ENCODE results near the gene FHL2. TPM values are rescaled to one million over a fixed set of nuclear protein-coding genes. Genes with fewer than 3 reads are reported as not detected.

The FHL2 gene
- total RNA-seq, 6 experiments from 2014 or later, result 4.2 to 36.6 (median 12.0) TPM

GRCh38 chr2:105378921-105379383, 19.9 kb downstream of the FHL2 start:
- WGBS (ENCODE audit: insufficient coverage, low coverage, low lambda C conversion rate, missing lambda C conversion rate), result 93% methylated on average over 2 of the region's 4 CpGs
- Histone ChIP-seq H3K27me3 (no peaks in the 10 kb centered on the region), H3K9me3 (no peaks in the 10 kb centered on the region), H3K4me3 (no peak overlapping the region), H3K27ac (no peak overlapping the region), H3K36me3 (peaks cover 0 to 9% (median 0%) of the 10 kb centered on the region in 4 donors), H3K4me1 (no peaks in the 10 kb centered on the region)
- intact Hi-C loops (cut with DNase I), result no loop called here
- TF ChIP-seq, protein P1, sequence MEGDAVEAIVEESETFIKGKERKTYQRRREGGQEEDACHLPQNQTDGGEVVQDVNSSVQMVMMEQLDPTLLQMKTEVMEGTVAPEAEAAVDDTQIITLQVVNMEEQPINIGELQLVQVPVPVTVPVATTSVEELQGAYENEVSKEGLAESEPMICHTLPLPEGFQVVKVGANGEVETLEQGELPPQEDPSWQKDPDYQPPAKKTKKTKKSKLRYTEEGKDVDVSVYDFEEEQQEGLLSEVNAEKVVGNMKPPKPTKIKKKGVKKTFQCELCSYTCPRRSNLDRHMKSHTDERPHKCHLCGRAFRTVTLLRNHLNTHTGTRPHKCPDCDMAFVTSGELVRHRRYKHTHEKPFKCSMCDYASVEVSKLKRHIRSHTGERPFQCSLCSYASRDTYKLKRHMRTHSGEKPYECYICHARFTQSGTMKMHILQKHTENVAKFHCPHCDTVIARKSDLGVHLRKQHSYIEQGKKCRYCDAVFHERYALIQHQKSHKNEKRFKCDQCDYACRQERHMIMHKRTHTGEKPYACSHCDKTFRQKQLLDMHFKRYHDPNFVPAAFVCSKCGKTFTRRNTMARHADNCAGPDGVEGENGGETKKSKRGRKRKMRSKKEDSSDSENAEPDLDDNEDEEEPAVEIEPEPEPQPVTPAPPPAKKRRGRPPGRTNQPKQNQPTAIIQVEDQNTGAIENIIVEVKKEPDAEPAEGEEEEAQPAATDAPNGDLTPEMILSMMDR (IDR thresholded peaks at IDR 0.05), result no peak
- TF ChIP-seq POLR2A (IDR thresholded peaks at IDR 0.05), result no peak
- ATAC-seq (no peak), DNase-seq (no peak)

GRCh38 chr2:105378276-105378840, 20.5 kb downstream of the FHL2 start:
- Histone ChIP-seq H3K4me1 (peaks cover 0 to under 1% (median 0%) of the 10 kb centered on the region in 4 donors), H3K36me3 (peaks cover 0 to 6% (median 0%) of the 10 kb centered on the region in 4 donors), H3K4me3 (no peak overlapping the region), H3K27me3 (no peaks in the 10 kb centered on the region), H3K9me3 (no peaks in the 10 kb centered on the region), H3K27ac (no peak overlapping the region)
- TF ChIP-seq, protein P1 (IDR thresholded peaks at IDR 0.05), result no peak
- no peak for TF ChIP-seq POLR2A (IDR thresholded peaks at IDR 0.05)
- DNase-seq, result no peak
- 84% methylated on average over 6 of the region's 12 CpGs for WGBS (ENCODE audit: insufficient coverage, low coverage, low lambda C conversion rate, missing lambda C conversion rate)
- ATAC-seq, result no peak
- intact Hi-C loops (cut with DNase I), result no loop called here

DNA sequence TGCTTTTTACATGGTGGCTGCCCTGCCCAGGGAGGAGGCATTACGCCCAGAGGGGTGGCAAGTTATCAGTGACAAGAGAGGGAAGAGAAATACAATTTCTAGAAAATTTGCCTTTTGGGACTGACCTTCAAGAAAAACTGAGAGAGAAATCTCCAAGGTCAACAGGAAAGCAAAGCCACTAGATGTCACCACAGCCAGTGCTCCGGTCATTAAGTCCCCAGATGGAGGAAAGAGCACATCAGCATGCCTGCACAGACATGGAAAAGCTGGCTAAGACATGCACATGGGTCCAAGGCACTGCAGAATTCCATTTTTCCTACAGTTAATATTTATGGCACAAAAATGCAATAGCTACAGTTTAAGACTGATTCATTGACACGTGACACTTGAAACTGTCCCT, 21.0 kb downstream of the FHL2 start:
- H3K27ac ChIP-seq, result no peak overlapping the region
- H3K9me3 ChIP-seq, result no peaks in the 10 kb centered on the region
- no peaks in the 10 kb centered on the region for H3K27me3 ChIP-seq
- DNase-seq (no peak), ATAC-seq (peak; percentile 48 to 68 (median 58))
- H3K4me3 ChIP-seq, result no peak overlapping the region
- H3K36me3 ChIP-seq, result peaks cover 0 to 3% (median 0%) of the 10 kb centered on the region in 4 donors
- 84% methylated on average over 2 of the region's 3 CpGs for WGBS (ENCODE audit: insufficient coverage, low coverage, low lambda C conversion rate, missing lambda C conversion rate)
- intact Hi-C loops (cut with DNase I), result no loop called here
- TF ChIP-seq POLR2A (IDR thresholded peaks at IDR 0.05), result no peak
- TF ChIP-seq, protein P1 (IDR thresholded peaks at IDR 0.05), result peak in 3 of 4 donors; percentile 28 to 41 (median 36)
- peaks cover 0 to 6% (median 0%) of the 10 kb centered on the region in 4 donors for H3K4me1 ChIP-seq

DNA sequence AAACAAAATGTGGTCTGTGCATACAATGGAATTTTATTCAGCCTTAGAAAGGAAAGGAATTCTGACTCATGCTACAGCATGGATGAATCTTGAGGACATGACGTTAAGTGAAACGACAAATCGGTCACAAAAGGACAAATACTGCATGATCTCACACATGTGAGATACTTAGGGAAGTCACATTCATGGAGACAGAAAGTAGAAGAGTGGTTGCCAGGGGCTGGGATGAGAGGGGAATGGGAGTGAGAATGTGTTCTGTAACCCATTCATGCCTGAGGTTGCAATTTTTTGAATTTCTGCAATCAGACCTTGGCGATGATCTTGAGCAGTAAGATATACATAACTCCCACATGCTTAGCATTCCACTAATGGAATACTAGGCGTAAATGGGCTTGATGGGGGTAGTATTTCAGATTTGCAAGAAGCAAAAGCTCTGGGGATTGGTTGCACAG, 22.0 kb downstream of the FHL2 start:
- TF ChIP-seq, protein P1 (IDR thresholded peaks at IDR 0.05), result no peak
- no peak for TF ChIP-seq POLR2A (IDR thresholded peaks at IDR 0.05)
- DNase-seq (no peak), ATAC-seq (no peak)
- Histone ChIP-seq H3K9me3 (no peaks in the 10 kb centered on the region), H3K27ac (no peak overlapping the region), H3K4me1 (peaks cover 0 to 6% (median 0%) of the 10 kb centered on the region in 4 donors), H3K27me3 (no peaks in the 10 kb centered on the region), H3K4me3 (no peak overlapping the region), H3K36me3 (peaks cover 0 to 3% (median 0%) of the 10 kb centered on the region in 4 donors)
- intact Hi-C loops (cut with DNase I), result no loop called here
- WGBS (ENCODE audit: insufficient coverage, low coverage, low lambda C conversion rate, missing lambda C conversion rate), result 86% methylated on average over 5 of the region's 5 CpGs

Data from right lobe of liver (tissue), 6 donors.